Smooth muscle cell (in vitro differentiated cells): ENCODE results near the gene PTPRN2. TPM values are rescaled to one million over a fixed set of nuclear protein-coding genes. Genes with fewer than 3 reads are reported as not detected.

Source experiments
- DNase-seq: peaks from one replicate; lab custom pipeline; 2025; ENCODE audit not compliant: unreplicated experiment; lab: John Stamatoyannopoulos, UW
- H2AFZ ChIP-seq: fragments of 200-600 bp; sonication (generic); 2 replicates; pipeline ENCODE4 v1.6.0; 2016; ENCODE audit warnings: antibody characterized with exemption, low read depth, mild to moderate bottlenecking
- H3F3A ChIP-seq: fragments of 200-600 bp; sonication (generic); 2 replicates; pipeline ENCODE4 v1.6.0; 2017; ENCODE audit warnings: antibody characterized with exemption, low read depth
- H3K27ac ChIP-seq: fragments of 200-600 bp; sonication (generic); 2 replicates; pipeline ENCODE4 v1.5.1; 2016; ENCODE audit warnings: low read depth, mild to moderate bottlenecking
- H3K27me3 ChIP-seq: fragments of 200-600 bp; sonication (generic); 2 replicates; pipeline ENCODE4 v1.6.1; 2016; ENCODE audit warnings: low read depth, mild to moderate bottlenecking
- H3K36me3 ChIP-seq: fragments of 200-600 bp; sonication (generic); 2 replicates; pipeline ENCODE4 v1.5.1; 2016; ENCODE audit warnings: low read depth
- H3K4me1 ChIP-seq: fragments of 200-600 bp; sonication (generic); 2 replicates; pipeline ENCODE4 v1.5.1; 2016; ENCODE audit warnings: low read depth
- H3K4me2 ChIP-seq: fragments of 200-600 bp; sonication (generic); 2 replicates; pipeline ENCODE4 v1.6.0; 2016; ENCODE audit warnings: mild to moderate bottlenecking
- H3K4me3 ChIP-seq: fragments of 200-600 bp; sonication (generic); 2 replicates; pipeline ENCODE4 v1.5.1; 2016; ENCODE audit warnings: mild to moderate bottlenecking
- H3K79me2 ChIP-seq: fragments of 200-600 bp; sonication (generic); 2 replicates; pipeline ENCODE4 v1.6.0; 2016; ENCODE audit warnings: low read depth, mild to moderate bottlenecking
- H3K9ac ChIP-seq: fragments of 200-600 bp; sonication (generic); 2 replicates; pipeline ENCODE4 v1.6.0; 2016; ENCODE audit warnings: low read depth
- H3K9me3 ChIP-seq: fragments of 200-600 bp; sonication (generic); replicated peaks from 2 replicates; pipeline ENCODE4 v1.5.1; 2016; ENCODE audit warnings: low read depth
- H4K20me1 ChIP-seq: fragments of 200-600 bp; sonication (generic); 2 replicates; pipeline ENCODE4 v1.6.0; 2016; ENCODE audit warnings: low read depth
- CTCF ChIP-seq: fragments of 200-600 bp; sonication (generic); IDR thresholded peaks from 2 replicates; pipeline ENCODE4 v1.5.1; 2017; ENCODE audit warnings: borderline replicate concordance, mild to moderate bottlenecking, antibody characterized with exemption; ENCODE audit not compliant: insufficient read depth, poor library complexity, severe bottlenecking
- WGBS: methylation state at CpG from one replicate; pipeline ENCODE4 v1.1.7; 2016; ENCODE audit warnings: low lambda C conversion rate; 5-methylcytosine and 5-hydroxymethylcytosine counted together
- polyA plus RNA-seq: library from polyadenylated mRNA; unstranded; fragments of >200 nt; fragmentation: Nextera tagmentation; extraction: Ambion mirVana; gene quantifications from 2 replicates; pipeline ENCODE4 v1.2.1, GENCODE V29; 2016
- total RNA-seq: library from RNA; depleted of rRNA; stranded (reverse); fragments of >200 nt; gene quantifications from 2 replicates; pipeline ENCODE4 v1.2.3, GENCODE V29; 2014

The PTPRN2 gene
- total and polyA plus RNA-seq, 2 experiments from 2014 or later, result 0.09 to 0.87 TPM

- Histone ChIP-seq H3K27me3 (no peaks in the 10 kb centered on the region), H3K36me3 (no peaks in the 10 kb centered on the region), H3F3A (no peaks in the 10 kb centered on the region), H3K9ac (no peak overlapping the region), H3K9me3 (no peaks in the 10 kb centered on the region), H3K4me2 (no peak overlapping the region), H3K79me2 (no peaks in the 10 kb centered on the region), H3K4me1 (no peaks in the 10 kb centered on the region), H2AFZ (no peak overlapping the region), H3K4me3 (no peak overlapping the region), H3K27ac (no peak overlapping the region), H4K20me1 (no peaks in the 10 kb centered on the region)
- no peak for TF ChIP-seq CTCF
- WGBS, result 96% methylated on average over 15 of the region's 15 CpGs
- no peak for DNase-seq
Observed at GRCh38 chr7:157609516-157609915, 978.1 kb downstream of the PTPRN2 start.

- no peaks in the 10 kb centered on the region for H3K79me2 ChIP-seq
- H3F3A ChIP-seq, result no peaks in the 10 kb centered on the region
- no peak overlapping the region for H3K4me3 ChIP-seq
- H2AFZ ChIP-seq, result no peak overlapping the region
- no peaks in the 10 kb centered on the region for H4K20me1 ChIP-seq
- H3K9ac ChIP-seq, result no peak overlapping the region
- no peaks in the 10 kb centered on the region for H3K36me3 ChIP-seq
- H3K4me1 ChIP-seq, result no peaks in the 10 kb centered on the region
- H3K9me3 ChIP-seq, result no peaks in the 10 kb centered on the region
- no peak overlapping the region for H3K4me2 ChIP-seq
- no peak overlapping the region for H3K27ac ChIP-seq
- H3K27me3 ChIP-seq, result no peaks in the 10 kb centered on the region
- 86% methylated on average over 10 of the region's 10 CpGs for WGBS
- DNase-seq, result no peak
- TF ChIP-seq CTCF, result no peak
Observed at GRCh38 chr7:157607218-157607617, 980.4 kb downstream of the PTPRN2 start.

GRCh38 chr7:157606140-157606539, 981.5 kb downstream of the PTPRN2 start:
- Histone ChIP-seq H2AFZ (no peak overlapping the region), H3F3A (no peaks in the 10 kb centered on the region), H3K4me2 (no peak overlapping the region), H3K27ac (no peak overlapping the region), H3K79me2 (no peaks in the 10 kb centered on the region), H3K27me3 (peaks cover 5% of the 10 kb centered on the region), H3K36me3 (no peaks in the 10 kb centered on the region), H3K9ac (no peak overlapping the region), H3K9me3 (no peaks in the 10 kb centered on the region), H4K20me1 (no peaks in the 10 kb centered on the region), H3K4me1 (no peaks in the 10 kb centered on the region), H3K4me3 (no peak overlapping the region)
- DNase-seq, result no peak
- WGBS, result 83% methylated on average over 9 of the region's 9 CpGs
- no peak for TF ChIP-seq CTCF

- no peaks in the 10 kb centered on the region for H3K9me3 ChIP-seq
- no peak for DNase-seq
Observed at GRCh38 chr7:157605638-157606037, 982.0 kb downstream of the PTPRN2 start.

More at GRCh38 chr7:157605638-157606037, 982.0 kb downstream of the PTPRN2 start:
- Histone ChIP-seq H3K9ac (no peak overlapping the region), H3K36me3 (no peaks in the 10 kb centered on the region), H3K27me3 (peaks cover 5% of the 10 kb centered on the region), H3K4me2 (no peak overlapping the region), H3F3A (no peaks in the 10 kb centered on the region), H2AFZ (no peak overlapping the region), H4K20me1 (no peaks in the 10 kb centered on the region), H3K4me1 (no peaks in the 10 kb centered on the region), H3K27ac (no peak overlapping the region), H3K4me3 (no peak overlapping the region), H3K79me2 (no peaks in the 10 kb centered on the region)
- WGBS, result 92% methylated on average over 3 of the region's 3 CpGs
- TF ChIP-seq CTCF, result no peak
